ENCODE data around the gene STK17B. TPM values are rescaled to one million over a fixed set of nuclear protein-coding genes. Genes with fewer than 3 reads are reported as not detected.

Gene STK17B
- total and polyA plus RNA-seq, 9 of the 15 experiments (the other 6 are each of a cell fraction or from before 2014, with no cell fraction given) = 2.3 to 17.7 (median 8.5) TPM

GRCh38 chr2:196153480-196153879, 17.9 kb downstream of the STK17B start (continued):
- TF ChIP-seq SFPQ (IDR thresholded peaks at IDR 0.05; ENCODE audit: low read depth, low read length) (no peak), CREB1 (IDR thresholded peaks at IDR 0.05) (no peak), CREB1 (CRISPR knock-in tag; IDR thresholded peaks at IDR 0.05) (no peak), RREB1 (CRISPR knock-in tag; IDR thresholded peaks at IDR 0.05) (no peak), ZBTB12 (CRISPR knock-in tag; IDR thresholded peaks at IDR 0.05) (no peak), ATF4 (CRISPR knock-in tag; IDR thresholded peaks at IDR 0.05) (no peak), ZNF449 (CRISPR knock-in tag; IDR thresholded peaks at IDR 0.05) (no peak), FUS (optimal IDR thresholded peaks at IDR 0.05; ENCODE audit: low read depth, low read length) (no peak), IRF1 (CRISPR knock-in tag; IDR thresholded peaks at IDR 0.05; ENCODE audit: borderline replicate concordance) (no peak), ZSCAN29 (IDR thresholded peaks at IDR 0.05) (no peak), MYC (IDR thresholded peaks at IDR 0.05; ENCODE audit: low read depth, low read length) (no peak), MYC (CRISPR knock-in tag; IDR thresholded peaks at IDR 0.05; ENCODE audit: borderline replicate concordance, low read depth) (no peak), POLR2G (IDR thresholded peaks at IDR 0.05; ENCODE audit: low read depth, low read length) (no peak), SMAD3 (CRISPR knock-in tag; conservative IDR thresholded peaks at IDR 0.05) (no peak), PTRF (tag; IDR thresholded peaks at IDR 0.05) (no peak), EGR1 (conservative IDR thresholded peaks at IDR 0.05) (no peak), ZNF165 (CRISPR knock-in tag; IDR thresholded peaks at IDR 0.05; ENCODE audit: borderline replicate concordance) (no peak)
